ENCODE measurements around the gene TSEN34.
A peak's percentile ranks its signal among the peaks of the same experiment; 100 is the strongest.
"Not testable (repeated sequence)": the region's sequence is repeated elsewhere in the genome, so short reads cannot be mapped to it uniquely, and the experiment has no call there.

TSEN34 gene

DNA sequence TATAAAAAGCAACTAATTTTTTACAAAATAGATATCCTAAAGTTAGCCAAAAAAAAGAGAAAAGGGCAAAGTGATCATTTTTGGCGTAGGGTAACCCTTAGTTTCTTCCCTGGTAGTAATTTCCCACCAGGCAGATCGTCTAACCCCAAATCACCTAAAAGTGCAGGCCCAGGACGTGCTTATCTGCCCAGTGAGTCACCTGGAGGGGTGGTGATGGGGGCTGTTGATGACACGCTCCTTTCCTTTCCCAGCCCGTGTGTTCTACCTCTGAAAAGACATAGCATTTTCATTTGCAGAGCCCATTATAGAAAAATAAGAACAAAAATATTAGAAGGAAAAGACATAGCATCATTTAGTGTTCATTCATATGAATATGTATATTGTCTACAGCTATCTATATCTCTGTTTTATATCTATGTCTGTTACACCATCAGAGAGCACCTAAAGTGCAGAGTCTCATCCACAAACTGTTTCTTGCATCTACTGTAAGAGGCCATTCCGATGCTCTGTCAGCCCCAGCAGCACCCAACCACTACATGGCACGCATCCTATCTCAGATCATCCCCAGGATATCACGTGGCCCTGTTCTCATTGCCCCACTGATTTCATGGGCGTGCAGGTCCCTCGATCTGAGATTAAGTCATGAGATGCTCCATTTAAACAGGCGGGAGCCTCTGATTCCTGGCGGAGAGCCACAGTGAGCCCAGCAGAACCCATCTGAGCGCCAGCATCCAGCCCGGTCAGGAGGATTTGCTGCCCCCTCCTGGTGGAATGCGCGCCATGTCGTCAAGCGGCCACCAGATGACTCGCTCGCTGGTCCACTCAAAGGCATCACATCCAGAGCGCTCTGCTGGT is 40.2 kb downstream of the TSEN34 start:
- DNase-seq (ENCODE audit: low read depth): peak; percentile 59

DNA sequence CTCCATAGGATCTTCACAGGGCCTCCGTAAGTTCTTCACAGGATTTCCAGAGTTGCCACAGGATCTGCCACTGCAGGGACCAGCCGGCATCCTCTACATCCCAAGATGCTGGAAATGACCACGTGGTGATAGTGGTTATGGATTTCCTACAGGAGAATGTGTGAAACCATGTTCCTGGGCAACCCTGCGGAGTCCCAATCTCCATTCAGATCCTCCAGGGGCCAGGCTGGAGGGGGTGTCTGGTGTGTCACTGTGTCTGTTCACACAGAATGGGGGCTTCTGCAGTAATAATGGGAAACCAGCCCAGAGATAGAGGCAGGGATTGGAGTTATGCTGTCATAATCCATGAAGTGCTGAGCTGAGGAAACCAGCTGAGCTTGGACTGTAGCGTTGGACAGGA is 42.8 kb downstream of the TSEN34 start:
- H3K4me3 ChIP-seq (ENCODE audit: low read depth, low read length): no peak overlapping the region
- TF ChIP-seq, protein P1, sequence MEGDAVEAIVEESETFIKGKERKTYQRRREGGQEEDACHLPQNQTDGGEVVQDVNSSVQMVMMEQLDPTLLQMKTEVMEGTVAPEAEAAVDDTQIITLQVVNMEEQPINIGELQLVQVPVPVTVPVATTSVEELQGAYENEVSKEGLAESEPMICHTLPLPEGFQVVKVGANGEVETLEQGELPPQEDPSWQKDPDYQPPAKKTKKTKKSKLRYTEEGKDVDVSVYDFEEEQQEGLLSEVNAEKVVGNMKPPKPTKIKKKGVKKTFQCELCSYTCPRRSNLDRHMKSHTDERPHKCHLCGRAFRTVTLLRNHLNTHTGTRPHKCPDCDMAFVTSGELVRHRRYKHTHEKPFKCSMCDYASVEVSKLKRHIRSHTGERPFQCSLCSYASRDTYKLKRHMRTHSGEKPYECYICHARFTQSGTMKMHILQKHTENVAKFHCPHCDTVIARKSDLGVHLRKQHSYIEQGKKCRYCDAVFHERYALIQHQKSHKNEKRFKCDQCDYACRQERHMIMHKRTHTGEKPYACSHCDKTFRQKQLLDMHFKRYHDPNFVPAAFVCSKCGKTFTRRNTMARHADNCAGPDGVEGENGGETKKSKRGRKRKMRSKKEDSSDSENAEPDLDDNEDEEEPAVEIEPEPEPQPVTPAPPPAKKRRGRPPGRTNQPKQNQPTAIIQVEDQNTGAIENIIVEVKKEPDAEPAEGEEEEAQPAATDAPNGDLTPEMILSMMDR (IDR thresholded peaks at IDR 0.05; ENCODE audit: control insufficient read depth, extremely low read depth, insufficient read depth): no peak
- no peak for DNase-seq (ENCODE audit: low read depth)

More for the DNA sequence above, 40.2 kb downstream of the TSEN34 start:
- H3K4me3 ChIP-seq (ENCODE audit: low read depth, low read length): no peak overlapping the region
- TF ChIP-seq, protein P1 (IDR thresholded peaks at IDR 0.05; ENCODE audit: control insufficient read depth, extremely low read depth, insufficient read depth): peak; percentile 99

DNA sequence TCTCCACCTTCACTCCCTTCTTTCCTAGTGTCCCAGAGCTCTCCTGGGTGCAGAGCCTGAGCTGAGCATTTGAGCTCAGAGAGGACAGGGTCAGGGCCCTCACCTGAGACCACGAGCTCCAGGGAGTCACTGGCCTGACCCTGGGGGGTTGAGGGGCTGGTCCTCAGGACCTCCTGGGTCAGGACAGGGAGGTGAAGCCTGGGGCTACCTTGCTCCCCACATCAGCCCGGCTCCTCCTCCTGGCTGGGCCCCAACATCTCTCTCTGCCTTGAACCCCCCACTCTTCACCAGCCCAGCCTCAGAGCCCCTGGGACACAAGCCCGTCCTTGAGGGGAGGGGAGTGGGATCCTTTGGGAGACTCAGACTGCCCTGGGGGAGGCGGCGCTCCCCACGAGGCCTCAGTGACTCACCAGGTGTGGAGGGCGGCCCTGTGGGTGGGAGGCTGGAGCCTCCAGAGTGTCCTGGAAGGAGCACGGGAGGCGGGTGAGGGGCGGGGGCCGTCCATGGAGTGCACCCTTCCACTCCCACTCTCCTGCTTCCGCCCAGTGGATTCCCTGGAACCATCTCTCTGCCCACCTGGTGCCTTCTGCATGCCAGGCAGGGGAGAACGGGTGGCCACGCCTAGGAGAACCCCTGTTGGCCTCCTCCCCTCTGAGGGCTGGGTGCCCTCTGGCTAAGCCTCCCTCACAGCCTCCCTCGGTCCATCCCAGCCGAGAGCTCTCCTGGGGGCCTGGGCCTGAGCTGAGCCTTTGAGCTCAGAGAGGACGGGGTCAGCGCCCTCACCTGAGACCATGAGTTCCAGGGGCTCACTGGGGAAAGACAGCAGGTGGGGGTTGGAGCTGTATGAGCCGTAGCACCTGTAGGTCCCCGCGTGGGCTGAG is 48.6 kb downstream of the TSEN34 start:
- not testable (repeated sequence) for DNase-seq (ENCODE audit: low read depth)

DNA sequence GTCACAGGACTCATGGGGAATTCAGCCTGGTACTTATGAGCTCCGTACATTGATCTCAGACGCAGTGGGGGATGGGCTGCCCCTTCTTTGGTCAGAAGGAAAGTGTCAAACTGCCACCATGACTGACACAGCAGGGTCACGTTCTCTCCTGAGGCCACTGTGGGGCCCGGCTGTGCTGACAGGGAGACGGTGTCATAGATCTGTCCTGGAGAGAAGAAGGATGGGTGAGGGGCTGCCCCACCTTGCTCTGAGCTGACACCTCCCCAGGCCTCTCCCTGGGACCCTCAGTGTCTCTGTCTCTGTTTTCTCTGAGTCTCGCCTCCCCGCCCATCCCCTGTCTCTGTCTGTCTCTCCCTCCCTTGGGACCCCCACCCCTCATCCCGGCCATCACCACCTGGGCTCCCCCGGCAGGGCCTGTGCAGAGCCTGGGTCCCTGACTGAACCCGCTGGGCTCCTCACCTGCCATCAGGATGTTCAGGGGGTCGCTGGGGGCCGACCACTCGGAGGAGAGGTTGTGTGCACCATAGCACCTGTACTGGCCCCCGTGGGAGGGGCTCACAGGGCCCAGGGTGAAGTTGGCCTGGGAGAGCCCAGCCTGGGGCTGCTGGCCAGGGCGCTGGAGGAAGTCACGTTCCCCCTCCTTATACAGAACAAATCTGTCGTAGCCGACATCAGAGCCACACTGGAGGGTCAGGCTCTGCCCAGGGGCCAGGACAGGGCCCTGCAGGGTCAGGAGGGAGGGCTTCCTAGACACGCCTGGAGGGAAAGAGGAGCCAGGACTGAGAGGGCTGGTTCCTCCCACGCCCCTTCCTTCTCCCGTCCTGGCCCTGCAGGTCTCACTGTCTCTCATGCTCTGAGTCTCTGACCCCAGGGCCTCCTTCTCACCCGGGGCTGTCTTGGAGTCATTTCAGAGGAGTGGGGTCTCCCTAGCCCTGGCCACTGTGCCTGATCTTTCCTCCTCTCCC is 49.5 kb downstream of the TSEN34 start:
- not testable (repeated sequence) for H3K4me3 ChIP-seq (ENCODE audit: low read depth, low read length); DNase-seq (ENCODE audit: low read depth)

More for the DNA sequence above, 48.6 kb downstream of the TSEN34 start:
- H3K4me3 ChIP-seq (ENCODE audit: low read depth, low read length): not testable (repeated sequence)

DNA sequence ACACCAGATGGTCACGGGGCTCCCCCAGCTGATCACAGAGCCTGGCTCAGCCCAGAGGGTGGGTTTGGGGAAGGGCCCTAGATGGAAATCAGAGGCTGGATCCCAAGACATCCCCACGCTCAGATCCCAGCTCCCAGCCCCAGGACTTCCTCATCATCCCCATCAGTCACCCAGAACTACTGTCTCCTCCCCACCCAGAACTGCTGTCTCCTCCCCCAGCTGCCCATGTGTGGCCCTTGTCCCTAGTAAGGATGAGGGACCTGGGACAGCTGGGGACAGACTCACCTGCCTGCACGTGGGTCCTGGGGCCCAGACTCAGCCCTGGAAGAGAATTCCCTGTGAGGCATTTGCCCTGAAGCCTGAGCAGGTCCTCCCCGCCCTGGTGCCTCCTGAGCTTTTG is 51.1 kb downstream of the TSEN34 start:
- DNase-seq (ENCODE audit: low read depth); H3K4me3 ChIP-seq (ENCODE audit: low read depth, low read length): not testable (repeated sequence)

DNA sequence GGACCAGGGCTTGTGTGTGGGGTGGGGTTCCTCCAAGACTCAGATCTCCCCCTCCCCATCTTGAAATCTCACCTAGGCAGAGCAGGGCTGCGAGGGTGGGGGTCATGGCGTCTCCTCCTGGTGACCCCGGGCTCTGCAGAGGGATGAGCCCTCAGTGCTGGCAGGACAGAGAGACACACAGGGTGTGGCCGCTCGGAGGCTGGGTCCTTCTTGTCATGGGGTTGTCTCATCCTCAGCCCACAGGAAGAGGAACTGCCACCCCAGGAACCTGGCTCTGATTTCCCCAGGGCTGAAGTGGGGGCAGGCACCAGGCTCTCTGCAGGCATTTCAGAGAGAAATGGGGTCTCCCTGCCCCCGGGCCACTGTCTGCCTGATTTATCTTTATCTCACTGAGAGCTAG is 51.5 kb downstream of the TSEN34 start, which contains the start of gene LILRA6:
Gene LILRA6 (minus strand): TSS at position 145 of the 400 bp plus-strand sequence.
- not testable (repeated sequence) for H3K4me3 ChIP-seq (ENCODE audit: low read depth, low read length); DNase-seq (ENCODE audit: low read depth)

DNA sequence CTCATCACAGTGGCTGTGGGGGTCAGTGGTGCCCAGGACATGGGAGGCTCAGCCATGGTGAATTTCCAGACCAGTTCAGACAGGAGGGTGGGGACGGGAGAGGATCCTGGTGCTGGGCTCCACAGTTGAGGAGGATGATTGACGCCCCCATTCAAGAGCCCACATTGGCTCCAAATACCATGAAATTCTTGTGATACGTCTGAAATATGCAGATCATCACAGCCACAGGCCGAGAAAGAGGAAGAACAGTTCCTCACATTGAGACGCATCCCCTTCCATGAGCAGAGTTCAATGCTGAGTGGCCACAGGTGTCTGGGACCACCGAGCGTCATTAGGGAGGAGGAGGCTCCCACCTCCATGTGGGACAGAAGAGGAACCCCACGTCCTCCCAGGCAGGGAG is 52.7 kb downstream of the TSEN34 start:
- not testable (repeated sequence) for H3K4me3 ChIP-seq (ENCODE audit: low read depth, low read length); DNase-seq (ENCODE audit: low read depth)

All from LNCaP clone FGC (cell line).